Epidermal melanocyte (primary cell): Measurements from ENCODE around the gene PEF1.

ENCODE experiments used
- DNase-seq: peaks from one replicate; pipeline ENCODE4 v3.0.0; 2011; ENCODE audit warnings: low spot score; ENCODE audit not compliant: insufficient read length

Gene PEF1

DNA sequence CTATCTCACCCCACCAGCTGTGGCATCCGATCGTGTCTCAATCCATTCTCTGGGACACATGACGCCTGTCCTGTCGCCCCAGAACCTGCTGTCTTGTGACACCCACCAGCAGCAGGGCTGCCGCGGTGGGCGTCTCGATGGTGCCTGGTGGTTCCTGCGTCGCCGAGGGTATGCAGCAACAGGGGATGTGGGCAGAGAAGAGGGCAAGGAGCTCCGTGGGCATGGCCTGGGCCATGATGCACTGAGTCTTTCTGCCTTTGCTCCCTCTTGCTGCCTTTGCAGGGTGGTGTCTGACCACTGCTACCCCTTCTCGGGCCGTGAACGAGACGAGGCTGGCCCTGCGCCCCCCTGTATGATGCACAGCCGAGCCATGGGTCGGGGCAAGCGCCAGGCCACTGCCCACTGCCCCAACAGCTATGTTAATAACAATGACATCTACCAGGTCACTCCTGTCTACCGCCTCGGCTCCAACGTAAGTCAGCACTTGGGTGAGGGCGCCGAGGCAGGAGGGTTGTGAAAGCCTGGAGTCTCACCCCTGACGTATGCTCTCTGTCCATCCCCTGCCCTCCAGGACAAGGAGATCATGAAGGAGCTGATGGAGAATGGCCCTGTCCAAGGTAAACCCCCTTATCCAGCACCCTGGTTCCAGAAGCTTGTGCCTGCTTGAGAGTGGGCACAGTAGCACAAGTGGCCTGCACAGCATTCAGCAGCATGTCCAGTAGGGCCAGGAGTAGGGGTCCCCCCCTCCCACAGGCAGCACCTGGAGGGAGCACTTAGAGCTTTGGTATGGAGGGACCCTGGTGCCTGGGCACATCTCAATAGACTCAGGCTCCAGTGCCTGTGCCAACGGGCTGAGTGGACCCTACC is 59.6 kb downstream of the PEF1 start:
- no peak for DNase-seq

GRCh38 chr1:31583995-31584868 is 60.4 kb downstream of the PEF1 start:
- DNase-seq: no peak

- no peak for DNase-seq
Observed at GRCh38 chr1:31583082-31583994, 61.3 kb downstream of the PEF1 start.

DNA sequence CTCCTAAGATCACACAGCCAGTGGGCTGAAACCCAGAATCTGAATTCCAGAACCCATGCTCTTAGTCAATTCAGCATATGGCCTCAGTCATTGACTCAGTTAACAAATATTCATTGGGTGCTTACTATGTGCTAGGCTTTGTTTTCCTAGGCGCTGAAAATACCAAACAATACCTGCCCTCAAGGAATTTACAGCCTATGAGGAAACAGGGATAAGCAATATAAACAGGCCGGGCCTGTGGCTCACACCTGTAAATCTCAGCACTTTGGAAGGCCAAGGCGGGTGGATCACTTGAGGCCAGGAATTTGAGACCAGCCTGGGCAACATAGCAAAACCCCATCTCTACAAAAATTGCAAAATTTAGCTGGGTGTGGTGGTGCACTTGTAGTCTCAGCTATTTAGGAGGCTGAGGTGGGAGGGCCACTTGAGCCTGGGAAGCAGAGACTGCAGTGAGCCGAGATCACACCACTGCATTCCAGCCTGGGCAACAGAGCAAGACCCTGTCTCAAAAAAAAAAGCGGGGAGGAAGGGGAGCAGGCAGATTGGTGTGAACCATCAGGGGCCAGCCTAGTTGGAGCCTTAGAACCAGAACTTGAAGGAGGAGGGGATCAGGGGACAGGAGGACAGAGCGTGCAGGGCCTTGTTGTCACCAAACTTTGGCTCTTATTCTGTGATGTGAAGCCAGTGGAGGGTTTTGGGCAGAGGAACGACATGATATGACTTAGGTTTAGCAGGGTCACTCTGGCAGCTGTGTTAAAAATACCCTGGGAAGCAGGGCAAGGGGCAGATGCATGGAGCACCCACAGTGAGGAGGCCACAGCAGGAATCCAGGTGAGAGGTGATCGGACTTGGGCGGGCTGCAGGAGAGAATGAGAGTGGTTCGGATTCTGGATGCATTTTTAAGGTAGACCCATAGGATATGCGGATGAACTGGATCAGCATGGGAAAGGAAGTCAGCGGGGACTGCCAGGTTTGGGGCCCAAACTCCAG is 62.6 kb downstream of the PEF1 start:
- no peak for DNase-seq

GRCh38 chr1:31580891-31581603 is 63.6 kb downstream of the PEF1 start:
- no peak for DNase-seq

GRCh38 chr1:31580513-31580870 is 64.2 kb downstream of the PEF1 start:
- no peak for DNase-seq
